GM18505 (cell line): ENCODE results near the gene IGSF21.

Experiments used
- ATAC-seq: cut with Tn5 transposase; IDR thresholded peaks from one replicate; pipeline ENCODE4 v1.9.1; 2021; ENCODE audit not compliant: unreplicated experiment
- POLR2A ChIP-seq: IDR thresholded peaks from 4 replicates; pipeline ENCODE4 v1.6.1; 2011; ENCODE audit warnings: borderline replicate concordance; ENCODE audit not compliant: insufficient read depth, insufficient read length; ENCODE audit errors: extremely low read depth

Gene IGSF21

GRCh38 chr1:18247151-18247550, 139.6 kb downstream of the IGSF21 start:
- no peak for ATAC-seq
- no peak for TF ChIP-seq POLR2A

- TF ChIP-seq POLR2A: no peak
- no peak for ATAC-seq
Measured at GRCh38 chr1:18249631-18250030, 142.0 kb downstream of the IGSF21 start.

- no peak for ATAC-seq
- TF ChIP-seq POLR2A: no peak
Measured at GRCh38 chr1:18253093-18253492, 145.5 kb downstream of the IGSF21 start.

- no peak for ATAC-seq
- no peak for TF ChIP-seq POLR2A
Measured at GRCh38 chr1:18256282-18257235, 149.0 kb downstream of the IGSF21 start.

- no peak for ATAC-seq
- no peak for TF ChIP-seq POLR2A
Measured at GRCh38 chr1:18257778-18258177, 150.2 kb downstream of the IGSF21 start.

- TF ChIP-seq POLR2A: no peak
- no peak for ATAC-seq
Measured at GRCh38 chr1:18261891-18262290, 154.3 kb downstream of the IGSF21 start.

GRCh38 chr1:18262726-18263125, 155.1 kb downstream of the IGSF21 start:
- no peak for TF ChIP-seq POLR2A
- no peak for ATAC-seq

GRCh38 chr1:18263547-18264120, 156.0 kb downstream of the IGSF21 start:
- ATAC-seq: no peak
- TF ChIP-seq POLR2A: no peak

- TF ChIP-seq POLR2A: no peak
- no peak for ATAC-seq
Measured at GRCh38 chr1:18264450-18265039, 156.9 kb downstream of the IGSF21 start.

GRCh38 chr1:18265641-18266040, 158.0 kb downstream of the IGSF21 start:
- ATAC-seq: no peak
- no peak for TF ChIP-seq POLR2A

GRCh38 chr1:18266391-18266790, 158.8 kb downstream of the IGSF21 start:
- TF ChIP-seq POLR2A: no peak
- ATAC-seq: no peak

GRCh38 chr1:18271336-18271735, 163.7 kb downstream of the IGSF21 start:
- ATAC-seq: no peak
- TF ChIP-seq POLR2A: no peak

- TF ChIP-seq POLR2A: no peak
- ATAC-seq: no peak
Measured at GRCh38 chr1:18278946-18279345, 171.3 kb downstream of the IGSF21 start.
